ENCODE measurements around the gene CCDC127. TPM values are rescaled to one million over a fixed set of nuclear protein-coding genes. Genes with fewer than 3 reads are reported as not detected.
"Not testable (repeated sequence)": the region's sequence is repeated elsewhere in the genome, so short reads cannot be mapped to it uniquely, and the experiment has no call there.

Gene CCDC127
- total RNA-seq, 1 experiment from 2014 or later: 24.1 TPM

GRCh38 chr5:231661-232060 lies 13.7 kb upstream of the CCDC127 start:
- ChIA-PET POLR2A (ENCODE audit: unreplicated experiment) (interaction anchor here (0.6 kb wide), 1 partner anchor 381 kb away, joined by 9 read pairs; no protein-coding TSS in a partner anchor), CTCF (no interaction called here)
- Histone ChIP-seq H3K4me1 (replicated peaks; ENCODE audit: insufficient read depth) (no peaks in the 10 kb centered on the region), H3K27me3 (ENCODE audit: insufficient read depth, low read depth) (no peaks in the 10 kb centered on the region), H3K9me3 (ENCODE audit: insufficient read depth, low read depth) (no peaks in the 10 kb centered on the region), H3K9me2 (ENCODE audit: insufficient read depth) (no peaks in the 10 kb centered on the region), H3K4me3 (no peak overlapping the region), H4K20me1 (ENCODE audit: insufficient read depth) (no peaks in the 10 kb centered on the region), H3K36me3 (ENCODE audit: low read depth) (peaks cover 25% of the 10 kb centered on the region), H3K4me2 (no peak overlapping the region), H3K27ac (no peak overlapping the region), H3F3A (ENCODE audit: insufficient read depth, low read depth) (no peaks in the 10 kb centered on the region), H3K79me2 (ENCODE audit: low read depth) (no peaks in the 10 kb centered on the region), H2AFZ (no peak overlapping the region)
- BruUV-seq (replicated peaks): no TSS peak
- intact Hi-C loops (cut with micrococcal nuclease; ENCODE audit: unreplicated experiment): no loop called here
- no peak for TF ChIP-seq EZH2 (IDR thresholded peaks at IDR 0.05; ENCODE audit: low read depth)
- no peak for TF ChIP-seq CTCF (conservative IDR thresholded peaks at IDR 0.05)
- DNase-seq: no peak

DNA sequence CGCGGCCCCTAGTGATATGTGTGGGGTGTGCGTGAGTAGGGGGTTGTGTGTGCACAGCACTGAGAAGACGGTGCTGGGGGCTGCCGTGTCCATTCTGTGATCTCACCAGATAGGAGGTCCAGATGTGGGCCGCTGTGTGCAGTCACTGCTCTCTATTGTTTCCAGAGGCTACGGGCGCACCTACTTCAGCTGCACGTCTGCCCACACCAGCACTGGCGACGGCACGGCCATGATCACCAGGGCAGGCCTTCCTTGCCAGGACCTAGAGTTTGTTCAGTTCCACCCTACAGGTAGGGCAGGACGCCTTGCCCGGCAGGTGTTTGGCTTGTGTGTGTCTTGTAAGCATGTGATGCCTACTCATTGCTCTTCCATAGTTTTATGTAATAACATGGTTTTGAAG lies 12.8 kb upstream of the CCDC127 start:
- H3K36me3 ChIP-seq (ENCODE audit: low read depth): peaks cover 32% of the 10 kb centered on the region
- no peaks in the 10 kb centered on the region for H3K27me3 ChIP-seq (ENCODE audit: insufficient read depth, low read depth)
- TF ChIP-seq EZH2 (IDR thresholded peaks at IDR 0.05; ENCODE audit: low read depth) (no peak), CTCF (conservative IDR thresholded peaks at IDR 0.05) (no peak)
- H2AFZ ChIP-seq: no peak overlapping the region
- no peaks in the 10 kb centered on the region for H3K9me2 ChIP-seq (ENCODE audit: insufficient read depth)
- intact Hi-C loops (cut with micrococcal nuclease; ENCODE audit: unreplicated experiment): no loop called here
- ChIA-PET POLR2A (ENCODE audit: unreplicated experiment) (interaction anchor here (0.6 kb wide), 1 partner anchor 223 kb away, joined by 4 read pairs; no protein-coding TSS in a partner anchor), CTCF (no interaction called here)
- BruUV-seq (replicated peaks): no TSS peak
- no peak for DNase-seq
- H3K9me3 ChIP-seq (ENCODE audit: insufficient read depth, low read depth): no peaks in the 10 kb centered on the region
- no peak overlapping the region for H3K27ac ChIP-seq
- no peaks in the 10 kb centered on the region for H4K20me1 ChIP-seq (ENCODE audit: insufficient read depth)
- no peak overlapping the region for H3K4me3 ChIP-seq
- H3K4me2 ChIP-seq: no peak overlapping the region
- no peaks in the 10 kb centered on the region for H3K4me1 ChIP-seq (replicated peaks; ENCODE audit: insufficient read depth)
- no peaks in the 10 kb centered on the region for H3K79me2 ChIP-seq (ENCODE audit: low read depth)
- H3F3A ChIP-seq (ENCODE audit: insufficient read depth, low read depth): no peaks in the 10 kb centered on the region

GRCh38 chr5:228886-229285 lies 10.9 kb upstream of the CCDC127 start:
- Histone ChIP-seq H3K36me3 (ENCODE audit: low read depth) (peaks cover 34% of the 10 kb centered on the region), H3K4me2 (no peak overlapping the region), H3K27ac (no peak overlapping the region), H3F3A (ENCODE audit: insufficient read depth, low read depth) (no peaks in the 10 kb centered on the region), H3K79me2 (ENCODE audit: low read depth) (no peaks in the 10 kb centered on the region), H3K4me1 (replicated peaks; ENCODE audit: insufficient read depth) (no peaks in the 10 kb centered on the region), H3K27me3 (ENCODE audit: insufficient read depth, low read depth) (no peaks in the 10 kb centered on the region), H4K20me1 (ENCODE audit: insufficient read depth) (no peaks in the 10 kb centered on the region), H3K4me3 (no peak overlapping the region), H3K9me2 (ENCODE audit: insufficient read depth) (no peaks in the 10 kb centered on the region), H2AFZ (no peak overlapping the region), H3K9me3 (ENCODE audit: insufficient read depth, low read depth) (no peaks in the 10 kb centered on the region)
- DNase-seq: no peak
- TF ChIP-seq CTCF (conservative IDR thresholded peaks at IDR 0.05) (no peak), EZH2 (IDR thresholded peaks at IDR 0.05; ENCODE audit: low read depth) (no peak)
- CTCF ChIA-PET: no interaction called here
- POLR2A ChIA-PET (ENCODE audit: unreplicated experiment): no interaction called here
- BruUV-seq (replicated peaks): no TSS peak
- intact Hi-C loops (cut with micrococcal nuclease; ENCODE audit: unreplicated experiment): no loop called here

GRCh38 chr5:227375-227774 lies 9.4 kb upstream of the CCDC127 start:
- CTCF ChIA-PET; H3F3A ChIP-seq (ENCODE audit: insufficient read depth, low read depth); POLR2A ChIA-PET (ENCODE audit: unreplicated experiment); H3K9me3 ChIP-seq (ENCODE audit: insufficient read depth, low read depth); H2AFZ ChIP-seq; H3K4me3 ChIP-seq; H3K4me2 ChIP-seq; H3K4me1 ChIP-seq (replicated peaks; ENCODE audit: insufficient read depth); intact Hi-C loops (cut with micrococcal nuclease; ENCODE audit: unreplicated experiment); H3K9me2 ChIP-seq (ENCODE audit: insufficient read depth); BruUV-seq (replicated peaks); H3K27ac ChIP-seq; H4K20me1 ChIP-seq (ENCODE audit: insufficient read depth); H3K27me3 ChIP-seq (ENCODE audit: insufficient read depth, low read depth); DNase-seq: not testable (repeated sequence)
- Histone ChIP-seq H3K79me2 (ENCODE audit: low read depth) (peaks cover 11% of the 10 kb centered on the region), H3K36me3 (ENCODE audit: low read depth) (peaks cover 34% of the 10 kb centered on the region)

All from PC-9 (cell line).